OCI-LY7 (cell line): ENCODE results near the gene WFDC10B.
"Not testable (repeated sequence)": the region's sequence is repeated elsewhere in the genome, so short reads cannot be mapped to it uniquely, and the experiment has no call there.

ENCODE experiments used
- EZH2phosphoT487 ChIP-seq: fragments of 200-600 bp; sonication (generic); IDR thresholded peaks from 2 replicates; pipeline ENCODE4 v1.6.1; 2018; ENCODE audit warnings: low read depth, borderline replicate concordance, mild to moderate bottlenecking, mixed run types, antibody characterized with exemption, low read length, moderate library complexity, mixed read lengths
- TF ChIP-seq, protein P1 (sequence below): fragments of 200-600 bp; sonication (generic); conservative IDR thresholded peaks from 2 replicates; pipeline ENCODE4 v1.5.1; 2014; ENCODE audit warnings: mild to moderate bottlenecking, antibody characterized with exemption, low read length, moderate library complexity, mixed read lengths

DNA sequence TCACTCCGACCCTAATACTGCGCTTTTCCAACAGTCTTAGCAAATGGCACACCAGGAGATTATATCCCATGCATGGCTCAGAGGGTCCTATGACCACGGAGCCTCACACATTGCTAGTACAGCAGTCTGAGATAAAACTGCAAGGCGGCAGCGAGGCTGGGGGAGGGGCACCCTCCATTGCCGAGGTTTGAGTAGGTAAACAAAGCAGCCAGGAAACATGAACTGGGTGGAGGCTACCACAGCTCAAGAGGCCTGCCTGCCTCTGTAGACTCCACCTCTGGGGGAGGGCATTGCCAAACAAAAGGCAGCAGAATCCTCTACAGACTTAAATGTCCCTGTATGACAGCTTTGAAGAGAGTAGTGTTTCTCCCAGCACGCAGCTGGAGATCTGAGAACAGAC, 53.1 kb downstream of the WFDC10B start:
- TF ChIP-seq, protein P1, sequence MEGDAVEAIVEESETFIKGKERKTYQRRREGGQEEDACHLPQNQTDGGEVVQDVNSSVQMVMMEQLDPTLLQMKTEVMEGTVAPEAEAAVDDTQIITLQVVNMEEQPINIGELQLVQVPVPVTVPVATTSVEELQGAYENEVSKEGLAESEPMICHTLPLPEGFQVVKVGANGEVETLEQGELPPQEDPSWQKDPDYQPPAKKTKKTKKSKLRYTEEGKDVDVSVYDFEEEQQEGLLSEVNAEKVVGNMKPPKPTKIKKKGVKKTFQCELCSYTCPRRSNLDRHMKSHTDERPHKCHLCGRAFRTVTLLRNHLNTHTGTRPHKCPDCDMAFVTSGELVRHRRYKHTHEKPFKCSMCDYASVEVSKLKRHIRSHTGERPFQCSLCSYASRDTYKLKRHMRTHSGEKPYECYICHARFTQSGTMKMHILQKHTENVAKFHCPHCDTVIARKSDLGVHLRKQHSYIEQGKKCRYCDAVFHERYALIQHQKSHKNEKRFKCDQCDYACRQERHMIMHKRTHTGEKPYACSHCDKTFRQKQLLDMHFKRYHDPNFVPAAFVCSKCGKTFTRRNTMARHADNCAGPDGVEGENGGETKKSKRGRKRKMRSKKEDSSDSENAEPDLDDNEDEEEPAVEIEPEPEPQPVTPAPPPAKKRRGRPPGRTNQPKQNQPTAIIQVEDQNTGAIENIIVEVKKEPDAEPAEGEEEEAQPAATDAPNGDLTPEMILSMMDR = not testable (repeated sequence)
- TF ChIP-seq EZH2phosphoT487 = not testable (repeated sequence)
